Heart left ventricle (tissue), 16 donors: ENCODE data around the gene NHLH1. TPM values are rescaled to one million over a fixed set of nuclear protein-coding genes. Genes with fewer than 3 reads are reported as not detected.
A peak's percentile ranks its signal among the peaks of the same experiment; 100 is the strongest.

ENCODE experiments used
- ATAC-seq, 4 donors: fragments of 200-7000 bp; cut with Tn5 transposase; one replicate each; pipeline ENCODE4 v1.9.1; 2020 to 2022; ENCODE audit warnings: moderate library complexity in 4 of 4, mild to moderate bottlenecking in 3 of 4, moderate number of reproducible peaks in 1 of 4
- DNase-seq, 5 donors: peaks; one replicate each; pipeline ENCODE4 v3.0.0-alpha.2; 2020
- H3K27ac ChIP-seq, 12 donors: fragments of 200-600 bp; sonication (generic) in 4 of 12; one replicate each; pipeline versions ENCODE4 v1.5.0 to v1.8.0; 2016 to 2022; ENCODE audit warnings: mild to moderate bottlenecking in 2 of 12
- H3K27me3 ChIP-seq, 9 donors: fragments of 200-600 bp; sonication (generic) in 2 of 9; one replicate each; pipeline versions ENCODE4 v1.5.1 to v1.8.0; 2016 to 2022; ENCODE audit warnings: mild to moderate bottlenecking in 3 of 9
- H3K36me3 ChIP-seq, 9 donors: fragments of 200-600 bp; sonication (generic) in 2 of 9; one replicate each; pipeline versions ENCODE4 v1.5.0 to v1.8.0; 2018 to 2022; ENCODE audit warnings: mild to moderate bottlenecking in 2 of 9
- H3K4me1 ChIP-seq, 12 donors: fragments of 200-600 bp; sonication (generic) in 4 of 12; one replicate each; pipeline versions ENCODE4 v1.5.0 to v1.8.0; 2016 to 2022; ENCODE audit warnings: mild to moderate bottlenecking in 3 of 12
- H3K4me3 ChIP-seq, 12 donors: fragments of 200-600 bp; sonication (generic) in 4 of 12; one replicate each; pipeline versions ENCODE4 v1.5.0 to v1.8.0; 2017 to 2022; ENCODE audit warnings: mild to moderate bottlenecking in 9 of 12, moderate library complexity in 4 of 12
- H3K9me3 ChIP-seq, 12 donors: fragments of 200-600 bp; sonication (generic) in 4 of 12; one replicate each; pipeline versions ENCODE4 v1.5.0 to v1.8.0; 2016 to 2022; ENCODE audit warnings: mild to moderate bottlenecking in 1 of 12
- CTCF ChIP-seq, 12 donors: fragments of 200-600 bp; sonication (generic) in 4 of 12; IDR thresholded peaks; one replicate each; pipeline versions ENCODE4 v1.5.0 to v1.8.0; 2018 to 2022; ENCODE audit warnings: antibody characterized with exemption in 12 of 12, mild to moderate bottlenecking in 5 of 12
- POLR2A ChIP-seq, 2 donors: fragments of 450-650 bp; IDR thresholded peaks; one replicate each; pipeline ENCODE4 v1.6.1; 2017; ENCODE audit warnings: antibody characterized with exemption in 2 of 2, mild to moderate bottlenecking in 2 of 2, moderate library complexity in 2 of 2
- WGBS, 4 donors: extraction: QIAGEN DNeasy Blood & Tissue Kit in 2 of 4; methylation state at CpG; one replicate each; pipeline versions ENCODE4 v1.1.5 to v1.1.7; 2013 to 2018; 5-methylcytosine and 5-hydroxymethylcytosine counted together
- intact Hi-C, 10 donors: fragments of 100-400 bp; cut with DNase I; formaldehyde crosslinking; loops; one replicate each; pipeline versions ENCODE4 v1.11.1 to v1.14.2; 2022
- polyA plus RNA-seq, 2 donors: library from polyadenylated mRNA; stranded (reverse); fragments of 200-250 nt; gene quantifications; one replicate each; pipeline ENCODE4 v1.2.3, GENCODE V29; 2013
- total RNA-seq, 9 donors: library from RNA; depleted of rRNA in 2 of 9; stranded (reverse); fragments of >200 nt in 2 of 9; fragmentation: NEBNext Ultra II Directional in 3 of 9; extraction: Animal tissue kit (Norgen Biotek cat#: 25700) in 3 of 9; gene quantifications; one replicate each; pipeline versions ENCODE4 v1.1.0 to v1.2.4, GENCODE V29; 2016 to 2023
- donor health status: ischemic (EF 13 %, LVEDD 7.1; RV severe dilation, severe dysfunction).
- donor health status: healthy with polysubstance abuse.
- donor health status: DM: no; HTN: yes; CAD: no.
- donor health status: DM: no; HTN: no; CAD: no.
- donor health status: ischemic (EF 25% LVEDD 6.9; RV normal size, moderate dysfunction).
- donor health status: ischemic (EF 25% LVEDD 5.7; RV mildly dilated, moderate dysfunction).
- donor health status: healthy.
- donor health status: DM: yes; HTN: yes; CAD: no.
- donor health status: ischemic (EF 35%, LVEDD 5.7; RV mildly dilated, moderate dysfunction).
- donor health status: nonischemic (EF 11% LVEDD 7.7; RV severe dilation, severe dysfunction).
- donor health status: DM: yes; HTN: yes; CAD: no.
- donor health status: PGD.
- donor health status: ischemic (EF 29% LVEDD 5.4; RV normal size, mild dysfunction).
- donor health status: nonischemic (EF 23%, LVEDD 6.1; RV moderate dilation, normal function).

Gene NHLH1
- total and polyA plus RNA-seq, 11 donors, result 0.09 to 0.18 (median 0.14) TPM; not detected in 8

- TF ChIP-seq CTCF (IDR thresholded peaks at IDR 0.05) (no peak), POLR2A (IDR thresholded peaks at IDR 0.05) (no peak)
- ATAC-seq, result peak in 1 of 4 donors; percentile 23
- H3K4me3 ChIP-seq, result no peak overlapping the region
- DNase-seq, result no peak
- peaks cover 0 to 4% (median 0%) of the 10 kb centered on the region in 12 donors for H3K4me1 ChIP-seq
- 61 to 62% (median 61%) methylated on average over 6 of the region's 6 CpGs for WGBS, 4 donors
- no peaks in the 10 kb centered on the region for H3K36me3 ChIP-seq
- intact Hi-C loops, result no loop called here
- H3K27ac ChIP-seq, result no peak overlapping the region
- H3K27me3 ChIP-seq, result no peaks in the 10 kb centered on the region
- no peaks in the 10 kb centered on the region for H3K9me3 ChIP-seq
Measured at GRCh38 chr1:160411271-160412027, 44.6 kb downstream of the NHLH1 start.

- WGBS, 4 donors, result 79 to 93% (median 86%) methylated on average over 3 of the region's 3 CpGs
- Histone ChIP-seq H3K4me3 (no peak overlapping the region), H3K27me3 (no peaks in the 10 kb centered on the region), H3K36me3 (no peaks in the 10 kb centered on the region), H3K27ac (no peak overlapping the region), H3K9me3 (no peaks in the 10 kb centered on the region), H3K4me1 (peaks cover 0 to 4% (median 0%) of the 10 kb centered on the region in 12 donors)
- DNase-seq, result no peak
- no peak for ATAC-seq
- TF ChIP-seq POLR2A (IDR thresholded peaks at IDR 0.05) (no peak), CTCF (IDR thresholded peaks at IDR 0.05) (no peak)
- intact Hi-C loops, result no loop called here
Measured at GRCh38 chr1:160412028-160412362, 45.1 kb downstream of the NHLH1 start.

GRCh38 chr1:160413716-160414115 lies 46.8 kb downstream of the NHLH1 start:
- TF ChIP-seq CTCF (IDR thresholded peaks at IDR 0.05), result no peak
- TF ChIP-seq POLR2A (IDR thresholded peaks at IDR 0.05), result no peak
- intact Hi-C loops, result no loop called here
- WGBS, 4 donors, result 77 to 86% (median 79%) methylated on average over 3 of the region's 3 CpGs

GRCh38 chr1:160414881-160415280 lies 48.0 kb downstream of the NHLH1 start:
- TF ChIP-seq POLR2A (IDR thresholded peaks at IDR 0.05), result no peak
- WGBS, 4 donors, result 91 to 94% (median 92%) methylated on average over 2 of the region's 2 CpGs
- peaks cover 0 to 4% (median 0%) of the 10 kb centered on the region in 12 donors for H3K4me1 ChIP-seq
- no peak for DNase-seq
- no peak overlapping the region for H3K4me3 ChIP-seq
- H3K27me3 ChIP-seq, result no peaks in the 10 kb centered on the region
- H3K36me3 ChIP-seq, result peaks cover 0 to 8% (median 0%) of the 10 kb centered on the region in 9 donors
- H3K9me3 ChIP-seq, result no peaks in the 10 kb centered on the region
- intact Hi-C loops, result no loop called here
- ATAC-seq, result no peak
- no peak overlapping the region for H3K27ac ChIP-seq

More at GRCh38 chr1:160413716-160414115, 46.8 kb downstream of the NHLH1 start:
- ATAC-seq (no peak), DNase-seq (no peak)
- H3K27ac ChIP-seq, result no peak overlapping the region
- H3K4me3 ChIP-seq, result no peak overlapping the region
- no peaks in the 10 kb centered on the region for H3K9me3 ChIP-seq
- H3K36me3 ChIP-seq, result peaks cover 0 to 2% (median 0%) of the 10 kb centered on the region in 9 donors
- no peaks in the 10 kb centered on the region for H3K27me3 ChIP-seq
- H3K4me1 ChIP-seq, result peaks cover 0 to 4% (median 0%) of the 10 kb centered on the region in 12 donors
